ENCODE data around the gene SPON1. TPM values are rescaled to one million over a fixed set of nuclear protein-coding genes. Genes with fewer than 3 reads are reported as not detected.
A peak's percentile ranks its signal among the peaks of the same experiment; 100 is the strongest.

The SPON1 gene
- total RNA-seq, 1 experiment from 2014 or later = not detected

GRCh38 chr11:14093065-14093464, 130.5 kb downstream of the SPON1 start:
- Histone ChIP-seq H4K20me1 (ENCODE audit: low read length) (no peaks in the 10 kb centered on the region), H3K9me3 (ENCODE audit: low read length) (no peaks in the 10 kb centered on the region), H3K36me3 (ENCODE audit: low read depth, low read length) (no peaks in the 10 kb centered on the region), H3K79me2 (ENCODE audit: low read length) (no peaks in the 10 kb centered on the region), H3K27me3 (ENCODE audit: low read length) (peaks cover 11% of the 10 kb centered on the region), H3K4me1 (ENCODE audit: insufficient read depth, low read length) (no peaks in the 10 kb centered on the region), H3F3A (ENCODE audit: low read length, unreplicated experiment) (no peaks in the 10 kb centered on the region), H2AFZ (ENCODE audit: low read length) (no peak overlapping the region), H3K9ac (ENCODE audit: low read length) (no peak overlapping the region), H3K27ac (ENCODE audit: low read length) (no peak overlapping the region), H3K4me2 (ENCODE audit: low read length) (no peak overlapping the region), H3K4me3 (ENCODE audit: low read length) (no peak overlapping the region), H3K9me2 (replicated peaks; ENCODE audit: low read length) (no peaks in the 10 kb centered on the region)
- ChIA-PET CTCF (no interaction called here), POLR2A (ENCODE audit: unreplicated experiment) (no interaction called here)
- intact Hi-C loops (cut with micrococcal nuclease) = no loop called here
- TF ChIP-seq EZH2 (IDR thresholded peaks at IDR 0.05; ENCODE audit: low read length, unreplicated experiment) (no peak), EZH2phosphoT487 (IDR thresholded peaks at IDR 0.05; ENCODE audit: borderline replicate concordance, low read length) (no peak), CTCF (conservative IDR thresholded peaks at IDR 0.05; ENCODE audit: low read depth, low read length) (no peak)
- no TSS peak for BruUV-seq (replicated peaks)
- no peak for ATAC-seq
- no peak for DNase-seq

- intact Hi-C loops (cut with micrococcal nuclease) = no loop called here
- Histone ChIP-seq H4K20me1 (ENCODE audit: low read length) (no peaks in the 10 kb centered on the region), H3K79me2 (ENCODE audit: low read length) (no peaks in the 10 kb centered on the region), H3K9me3 (ENCODE audit: low read length) (no peaks in the 10 kb centered on the region), H3K4me2 (ENCODE audit: low read length) (no peak overlapping the region), H3F3A (ENCODE audit: low read length, unreplicated experiment) (no peaks in the 10 kb centered on the region), H3K4me1 (ENCODE audit: insufficient read depth, low read length) (no peaks in the 10 kb centered on the region), H3K9ac (ENCODE audit: low read length) (no peak overlapping the region), H3K36me3 (ENCODE audit: low read depth, low read length) (no peaks in the 10 kb centered on the region), H3K4me3 (ENCODE audit: low read length) (no peak overlapping the region), H3K9me2 (replicated peaks; ENCODE audit: low read length) (no peaks in the 10 kb centered on the region), H3K27ac (ENCODE audit: low read length) (no peak overlapping the region), H3K27me3 (ENCODE audit: low read length) (peaks cover 7% of the 10 kb centered on the region), H2AFZ (ENCODE audit: low read length) (no peak overlapping the region)
- DNase-seq = no peak
- TF ChIP-seq EZH2 (IDR thresholded peaks at IDR 0.05; ENCODE audit: low read length, unreplicated experiment) (no peak), EZH2phosphoT487 (IDR thresholded peaks at IDR 0.05; ENCODE audit: borderline replicate concordance, low read length) (no peak), CTCF (conservative IDR thresholded peaks at IDR 0.05; ENCODE audit: low read depth, low read length) (no peak)
- BruUV-seq (replicated peaks) = no TSS peak
- POLR2A ChIA-PET (ENCODE audit: unreplicated experiment) = no interaction called here
- CTCF ChIA-PET = no interaction called here
- no peak for ATAC-seq
These were observed 132.0 kb downstream of the SPON1 start for GRCh38 chr11:14094481-14095037.

GRCh38 chr11:14095882-14096281, 133.4 kb downstream of the SPON1 start:
- Histone ChIP-seq H3K4me3 (ENCODE audit: low read length) (no peak overlapping the region), H3F3A (ENCODE audit: low read length, unreplicated experiment) (no peaks in the 10 kb centered on the region), H3K9me3 (ENCODE audit: low read length) (no peaks in the 10 kb centered on the region), H3K27ac (ENCODE audit: low read length) (no peak overlapping the region), H3K4me2 (ENCODE audit: low read length) (no peak overlapping the region), H3K4me1 (ENCODE audit: insufficient read depth, low read length) (no peaks in the 10 kb centered on the region), H3K9ac (ENCODE audit: low read length) (no peak overlapping the region), H2AFZ (ENCODE audit: low read length) (no peak overlapping the region), H3K79me2 (ENCODE audit: low read length) (no peaks in the 10 kb centered on the region), H3K9me2 (replicated peaks; ENCODE audit: low read length) (no peaks in the 10 kb centered on the region), H3K27me3 (ENCODE audit: low read length) (0 out of 2 replicates have a peak, but pooled peaks cover 5% of the 10 kb centered on the region), H4K20me1 (ENCODE audit: low read length) (no peaks in the 10 kb centered on the region), H3K36me3 (ENCODE audit: low read depth, low read length) (no peaks in the 10 kb centered on the region)
- TF ChIP-seq EZH2 (IDR thresholded peaks at IDR 0.05; ENCODE audit: low read length, unreplicated experiment) (no peak), EZH2phosphoT487 (IDR thresholded peaks at IDR 0.05; ENCODE audit: borderline replicate concordance, low read length) (no peak), CTCF (conservative IDR thresholded peaks at IDR 0.05; ENCODE audit: low read depth, low read length) (no peak)
- intact Hi-C loops (cut with micrococcal nuclease) = no loop called here
- ChIA-PET POLR2A (ENCODE audit: unreplicated experiment) (no interaction called here), CTCF (no interaction called here)
- BruUV-seq (replicated peaks) = no TSS peak
- DNase-seq (peak; percentile 43), ATAC-seq (peak; percentile 27; the same call in 1 of the 2 replicates)
